H1 (cell line): ENCODE measurements around the gene RITA1. TPM values are rescaled to one million over a fixed set of nuclear protein-coding genes. Genes with fewer than 3 reads are reported as not detected.

Experiments
- CHD2 ChIP-seq: IDR thresholded peaks from 2 replicates; pipeline ENCODE4 v1.6.1; 2012; ENCODE audit warnings: low read length, improper control_type of control experiment
- CHD7 ChIP-seq: fragments of 300-600 bp; sonication (generic); IDR thresholded peaks from 2 replicates; pipeline ENCODE4 v1.7.1; 2012; ENCODE audit warnings: low read length, moderate library complexity, mild to moderate bottlenecking, inconsistent platforms; ENCODE audit not compliant: insufficient replicate concordance
- HDAC6 ChIP-seq: IDR thresholded peaks from one replicate; pipeline ENCODE4 v1.7.1; 2012; ENCODE audit warnings: low read depth, mild to moderate bottlenecking, inconsistent platforms, low read length, moderate library complexity
- JUND ChIP-seq: IDR thresholded peaks from 2 replicates; pipeline ENCODE4 v1.6.1; 2011; ENCODE audit warnings: mild to moderate bottlenecking, improper control_type of control experiment, low read length
- MAX ChIP-seq: IDR thresholded peaks from 2 replicates; pipeline ENCODE4 v1.6.1; 2012; ENCODE audit warnings: inconsistent platforms
- NANOG ChIP-seq: IDR thresholded peaks from 2 replicates; pipeline ENCODE4 v1.6.1; 2011; ENCODE audit warnings: low read length, low read depth, mild to moderate bottlenecking, inconsistent platforms; ENCODE audit not compliant: insufficient read depth, poor library complexity, severe bottlenecking
- PHF8 ChIP-seq: fragments of 200-600 bp; sonication (generic); conservative IDR thresholded peaks from 2 replicates; pipeline ENCODE4 v1.7.1; 2012; ENCODE audit warnings: low read depth, mild to moderate bottlenecking, inconsistent platforms, low read length, moderate library complexity
- POU5F1 ChIP-seq: IDR thresholded peaks from 2 replicates; pipeline ENCODE4 v1.6.1; 2011; ENCODE audit warnings: low read depth, mild to moderate bottlenecking, low read length, moderate library complexity
- TAF1 ChIP-seq: IDR thresholded peaks from 2 replicates; pipeline ENCODE4 v1.6.1; 2011; ENCODE audit warnings: mild to moderate bottlenecking, low read depth, low read length
- TAF7 ChIP-seq: optimal IDR thresholded peaks from 2 replicates; pipeline ENCODE3; 2011; ENCODE audit warnings: low read depth, mild to moderate bottlenecking, inconsistent platforms, low read length, moderate library complexity, borderline replicate concordance
- polyA plus RNA-seq, 7 experiments: library from polyadenylated mRNA; depleted of rRNA in 3 of 7; stranded (reverse) in 5 of 7; unstranded in 2 of 7; fragments of >200 nt in 5 of 7; fragments of 200-250 nt in 2 of 7; gene quantifications; 1 replicate in 5 of 7; 2 replicates in 1 of 7; 4 replicates in 1 of 7; pipeline versions ENCODE4 v1.2.1 to v1.2.3, GENCODE V29; 2011 to 2013; ENCODE audit warnings: missing spikeins in 2 of 7, mixed read lengths in 2 of 7
- total RNA-seq: library from RNA; stranded (reverse); fragmentation: NEBNext Ultra II Directional; extraction: Animal tissue kit (Norgen Biotek cat#: 25700); gene quantifications from 2 replicates; pipeline ENCODE4 v1.2.1, GENCODE V29; 2021

RITA1 gene
- total and polyA plus RNA-seq, 2 of the 8 experiments (the other 6 are each of a cell fraction or from before 2014, with no cell fraction given): 24.1 to 25.8 TPM

- TF ChIP-seq CHD7 (no peak), PHF8 (no peak), JUND (no peak), POU5F1 (no peak), HDAC6 (no peak), TAF1 (no peak), TAF7 (no peak), MAX (no peak), CHD2 (no peak), NANOG (no peak)
Measured at GRCh38 chr12:113158439-113159203, 26.9 kb upstream of the RITA1 start (continued).
